Glutamatergic neuron (in vitro differentiated cells): ENCODE results near the gene DERL3. TPM values are rescaled to one million over a fixed set of nuclear protein-coding genes. Genes with fewer than 3 reads are reported as not detected.

Experiments used
- DNase-seq: peaks from one replicate; pipeline ENCODE4 v3.0.0; 2022
- H3K27ac Mint-ChIP-seq: one replicate; pipeline ENCODE4 v1.8.0; 2020; ENCODE audit warnings: mild to moderate bottlenecking, mixed read lengths, inconsistent platforms; ENCODE audit not compliant: unreplicated experiment
- H3K27me3 Mint-ChIP-seq: one replicate; pipeline ENCODE4 v1.8.0; 2020; ENCODE audit warnings: mild to moderate bottlenecking, moderate library complexity, mixed read lengths, inconsistent platforms; ENCODE audit not compliant: unreplicated experiment
- H3K36me3 Mint-ChIP-seq: one replicate; pipeline ENCODE4 v1.8.0; 2020; ENCODE audit warnings: mild to moderate bottlenecking, mixed read lengths, inconsistent platforms; ENCODE audit not compliant: unreplicated experiment
- H3K4me1 Mint-ChIP-seq: one replicate; pipeline ENCODE4 v1.8.0; 2020; ENCODE audit warnings: mild to moderate bottlenecking, low read depth, mixed read lengths, inconsistent platforms; ENCODE audit not compliant: unreplicated experiment
- H3K4me3 Mint-ChIP-seq: one replicate; pipeline ENCODE4 v1.8.0; 2020; ENCODE audit warnings: mild to moderate bottlenecking, mixed read lengths, inconsistent platforms; ENCODE audit not compliant: unreplicated experiment
- H3K9me3 Mint-ChIP-seq: one replicate; pipeline ENCODE4 v1.8.0; 2020; ENCODE audit warnings: mild to moderate bottlenecking, moderate library complexity, mixed read lengths, inconsistent platforms; ENCODE audit not compliant: unreplicated experiment
- CTCF ChIP-seq: fragments of 200-600 bp; sonication (generic); IDR thresholded peaks from one replicate; pipeline ENCODE4 v1.5.0; 2021; ENCODE audit not compliant: partially characterized antibody, unreplicated experiment
- total RNA-seq: library from RNA; stranded (reverse); fragmentation: NEBNext Ultra II Directional; extraction: Animal tissue kit (Norgen Biotek cat#: 25700); gene quantifications from one replicate; pipeline ENCODE4 v1.2.1, GENCODE V29; 2021; ENCODE audit not compliant: unreplicated experiment

Gene DERL3
- total RNA-seq, 1 donor from 2014 or later, result 1.2 TPM

- no peak for TF ChIP-seq CTCF
- Mint-ChIP-seq H3K36me3 (no peaks in the 10 kb centered on the region), H3K4me3 (no peak overlapping the region), H3K27me3 (peaks cover 4% of the 10 kb centered on the region), H3K27ac (no peak overlapping the region), H3K4me1 (peaks cover 16% of the 10 kb centered on the region), H3K9me3 (peaks cover 7% of the 10 kb centered on the region)
- DNase-seq, result no peak
Measured at GRCh38 chr22:23831261-23831660, 7.5 kb downstream of the DERL3 start.

- H3K9me3 Mint-ChIP-seq, result peaks cover 1% of the 10 kb centered on the region
- peaks cover 1% of the 10 kb centered on the region for H3K27me3 Mint-ChIP-seq
- no peak overlapping the region for H3K4me3 Mint-ChIP-seq
- TF ChIP-seq CTCF, result no peak
- H3K4me1 Mint-ChIP-seq, result peaks cover 17% of the 10 kb centered on the region
- no peak overlapping the region for H3K27ac Mint-ChIP-seq
- H3K36me3 Mint-ChIP-seq, result no peaks in the 10 kb centered on the region
- DNase-seq, result no peak
Measured at GRCh38 chr22:23829845-23830372, 8.9 kb downstream of the DERL3 start.

DNA sequence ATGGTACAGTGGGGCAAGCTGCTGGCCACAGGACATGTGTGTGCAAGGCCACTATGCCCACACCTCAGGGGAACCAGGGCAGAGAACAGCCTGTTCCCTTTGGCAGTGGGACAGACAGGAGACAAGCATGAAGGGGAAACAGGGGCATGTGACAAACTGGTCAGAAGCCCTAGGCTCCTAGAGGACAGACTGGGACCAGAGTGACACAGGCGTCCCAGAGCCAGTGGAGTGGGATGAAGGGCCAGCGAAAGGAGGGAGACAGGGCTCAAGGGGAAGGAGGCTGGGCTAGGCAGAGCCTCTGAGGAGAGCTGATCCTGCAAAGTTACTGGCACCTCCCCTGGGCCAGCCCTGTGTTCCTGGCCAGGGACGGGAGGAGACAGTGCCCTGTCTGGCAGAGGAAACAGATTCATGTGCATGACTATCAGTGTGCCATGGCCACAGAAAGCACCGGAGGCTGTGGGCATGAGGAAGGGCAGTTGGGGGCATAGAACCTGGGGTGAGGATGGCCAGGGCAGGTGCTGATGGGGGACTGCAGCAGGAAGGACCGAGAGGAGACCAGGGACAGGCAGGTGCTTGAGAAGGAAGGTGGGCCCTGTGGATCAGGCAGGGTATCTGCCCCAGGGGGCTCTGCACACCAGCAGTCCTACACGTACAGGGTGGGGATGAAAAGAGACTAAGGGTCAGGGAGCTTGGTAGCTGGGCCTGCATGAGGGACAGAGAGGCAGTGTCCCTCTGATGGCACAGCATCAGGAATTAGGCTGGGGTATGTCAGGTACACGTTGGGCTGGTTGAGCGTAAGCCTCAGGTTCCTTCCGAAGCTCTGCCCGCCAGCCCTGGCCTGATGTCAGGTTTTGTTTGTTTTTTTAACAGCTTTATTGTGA, 9.8 kb downstream of the DERL3 start:
- no peak for DNase-seq
- H3K27ac Mint-ChIP-seq, result peak overlapping the region; percentile 62
- peaks cover 15% of the 10 kb centered on the region for H3K4me1 Mint-ChIP-seq
- TF ChIP-seq CTCF, result no peak
- no peak overlapping the region for H3K4me3 Mint-ChIP-seq
- H3K9me3 Mint-ChIP-seq, result peaks cover 1% of the 10 kb centered on the region
- H3K27me3 Mint-ChIP-seq, result peaks cover 1% of the 10 kb centered on the region
- H3K36me3 Mint-ChIP-seq, result no peaks in the 10 kb centered on the region

- H3K27ac Mint-ChIP-seq, result no peak overlapping the region
- no peaks in the 10 kb centered on the region for H3K36me3 Mint-ChIP-seq
- no peak for TF ChIP-seq CTCF
- no peak for DNase-seq
- peaks cover 7% of the 10 kb centered on the region for H3K27me3 Mint-ChIP-seq
- peaks cover 1% of the 10 kb centered on the region for H3K9me3 Mint-ChIP-seq
- no peak overlapping the region for H3K4me3 Mint-ChIP-seq
- H3K4me1 Mint-ChIP-seq, result peaks cover 15% of the 10 kb centered on the region
Measured at GRCh38 chr22:23827351-23827995, 11.3 kb downstream of the DERL3 start.
